HG02763 (cell line): ENCODE measurements around the gene MICALL1.

Source experiments
- ATAC-seq: cut with Tn5 transposase; IDR thresholded peaks from one replicate; pipeline ENCODE4 v1.9.1; 2021; ENCODE audit warnings: mild to moderate bottlenecking, moderate library complexity; ENCODE audit not compliant: unreplicated experiment

Gene MICALL1

GRCh38 chr22:37981282-37982011 is 75.3 kb downstream of the MICALL1 start:
- no peak for ATAC-seq

GRCh38 chr22:37982151-37982785 is 76.2 kb downstream of the MICALL1 start:
- ATAC-seq: no peak

- ATAC-seq: no peak
Observed at GRCh38 chr22:37982938-37983859, 77.1 kb downstream of the MICALL1 start.

- no peak for ATAC-seq
Observed at GRCh38 chr22:37983860-37984791, 78.0 kb downstream of the MICALL1 start, which contains the start of gene SOX10. Gene SOX10, minus strand, starts transcription at chr22:37984555. Its CDS starts 771 bp downstream, at chr22:37983784.

- ATAC-seq: no peak
Observed at GRCh38 chr22:37985050-37985585, 79.0 kb downstream of the MICALL1 start.

- ATAC-seq: no peak
Observed at GRCh38 chr22:37985751-37986281, 79.7 kb downstream of the MICALL1 start.

- no peak for ATAC-seq
Observed at GRCh38 chr22:37986371-37986770, 80.3 kb downstream of the MICALL1 start.

GRCh38 chr22:37989146-37990045 is 83.3 kb downstream of the MICALL1 start:
- ATAC-seq: no peak

GRCh38 chr22:37990301-37990700 is 84.2 kb downstream of the MICALL1 start:
- no peak for ATAC-seq

- ATAC-seq: no peak
Observed at GRCh38 chr22:37990862-37991261, 84.8 kb downstream of the MICALL1 start.

- ATAC-seq: no peak
Observed at GRCh38 chr22:37991731-37992442, 85.8 kb downstream of the MICALL1 start.
